Skin epidermis (tissue), 12 donors: Measurements from ENCODE around the gene FAM210B.
A peak's percentile ranks its signal among the peaks of the same experiment; 100 is the strongest.

Source experiments
- H3K27ac ChIP-seq, 21 experiments: fragments of 200-600 bp; sonication (generic) in 11 of 21; one replicate each; pipeline ENCODE4 v1.5.0; 2020; ENCODE audit warnings: mild to moderate bottlenecking in 3 of 21, inconsistent platforms in 2 of 21, moderate library complexity in 2 of 21
- H3K4me3 ChIP-seq, 7 experiments: fragments of 200-600 bp; sonication (generic) in 2 of 7; one replicate each; pipeline ENCODE4 v1.5.0; 2020; ENCODE audit warnings: inconsistent platforms in 2 of 7, mild to moderate bottlenecking in 2 of 7, moderate library complexity in 1 of 7

The FAM210B gene

GRCh38 chr20:56414842-56415765, 56.3 kb downstream of the FAM210B start:
- peak overlapping the region in 3 of 21 experiments; percentile 27 to 40 (median 37) for H3K27ac ChIP-seq
- peak overlapping the region in 1 of 7 experiments; percentile 0 for H3K4me3 ChIP-seq

GRCh38 chr20:56417402-56417801, 58.6 kb downstream of the FAM210B start:
- Histone ChIP-seq H3K4me3 (no peak overlapping the region), H3K27ac (peak overlapping the region in 6 of 21 experiments; percentile 12 to 77 (median 70))

- Histone ChIP-seq H3K4me3 (no peak overlapping the region), H3K27ac (peak overlapping the region in 17 of 21 experiments; percentile 19 to 78 (median 65))
Observed at GRCh38 chr20:56417911-56418310, 59.1 kb downstream of the FAM210B start.
